Measurements from ENCODE around the gene NKAPL. TPM values are rescaled to one million over a fixed set of nuclear protein-coding genes. Genes with fewer than 3 reads are reported as not detected.

Gene NKAPL
- total and polyA plus RNA-seq, 2 of the 13 experiments (the other 11 are each of a cell fraction or from before 2014, with no cell fraction given) = not detected

- no peak for TF ChIP-seq JUNB (CRISPR knock-in tag; IDR thresholded peaks at IDR 0.05; ENCODE audit: borderline replicate concordance)
- peak; percentile 81; the same call in 1 of the 2 replicates for TF ChIP-seq ZNF503 (CRISPR knock-in tag; IDR thresholded peaks at IDR 0.05)
- TF ChIP-seq DRAP1 (CRISPR knock-in tag; IDR thresholded peaks at IDR 0.05) = peak; percentile 80
- TF ChIP-seq ZNF83 (CRISPR knock-in tag; IDR thresholded peaks at IDR 0.05; ENCODE audit: borderline replicate concordance) = 0 out of 2 replicates have a peak, but pooled peaks have one; percentile 62
- TF ChIP-seq ZNF597 (CRISPR knock-in tag; IDR thresholded peaks at IDR 0.05) = no peak
- 0 out of 2 replicates have a peak, but pooled peaks have one; percentile 83 for TF ChIP-seq PAX8 (CRISPR knock-in tag; IDR thresholded peaks at IDR 0.05; ENCODE audit: borderline replicate concordance)
- TF ChIP-seq PRDM4 (CRISPR knock-in tag; IDR thresholded peaks at IDR 0.05; ENCODE audit: borderline replicate concordance) = 0 out of 2 replicates have a peak, but pooled peaks have one; percentile 81
- peak; percentile 92 for TF ChIP-seq ZNF567 (CRISPR knock-in tag; IDR thresholded peaks at IDR 0.05; ENCODE audit: borderline replicate concordance)
- peak; percentile 94 for TF ChIP-seq MXD3 (CRISPR knock-in tag; IDR thresholded peaks at IDR 0.05)
- TF ChIP-seq ELK4 (CRISPR knock-in tag; IDR thresholded peaks at IDR 0.05; ENCODE audit: borderline replicate concordance) = no peak
- TF ChIP-seq RFXAP (CRISPR knock-in tag; IDR thresholded peaks at IDR 0.05; ENCODE audit: borderline replicate concordance) = peak; percentile 95
- TF ChIP-seq FUBP1 (CRISPR knock-in tag; IDR thresholded peaks at IDR 0.05; ENCODE audit: borderline replicate concordance) = no peak
- no peak; the same call in none of the 2 replicates for TF ChIP-seq BCL6 (CRISPR knock-in tag; IDR thresholded peaks at IDR 0.05)
- no peak for TF ChIP-seq SP1 (IDR thresholded peaks at IDR 0.05)
- peak; percentile 59 for TF ChIP-seq SP1 (CRISPR knock-in tag; IDR thresholded peaks at IDR 0.05)
- no peak for TF ChIP-seq U2AF2 (IDR thresholded peaks at IDR 0.05; ENCODE audit: low read depth, low read length)
- no peak for TF ChIP-seq MEIS1 (CRISPR knock-in tag; IDR thresholded peaks at IDR 0.05; ENCODE audit: borderline replicate concordance)
- TF ChIP-seq RFX5 (IDR thresholded peaks at IDR 0.05; ENCODE audit: low read depth, low read length) = no peak
- TF ChIP-seq ZNF790 (CRISPR knock-in tag; IDR thresholded peaks at IDR 0.05; ENCODE audit: borderline replicate concordance) = no peak
These were observed 8.0 kb downstream of the NKAPL start, which contains the start of gene ZSCAN26 (continued) for GRCh38 chr6:28266962-28267694.

Data from HepG2 (cell line).